Calu3 (cell line): Measurements from ENCODE around the gene FNDC3B. TPM values are rescaled to one million over a fixed set of nuclear protein-coding genes. Genes with fewer than 3 reads are reported as not detected.

ENCODE experiments used
- BruUV-seq: library from RNA; stranded (reverse); fragments of 400-500 nt; replicated peaks from 2 replicates; lab custom pipeline; 2021; lab: Mats Ljungman, UMichigan
- CTCF ChIA-PET: fragments of 300-600 bp; sonication (Branson Sonifier 250); formaldehyde crosslinking; loops from one replicate; lab custom pipeline; 2022; ENCODE audit warnings: antibody characterized with exemption; lab: Charles Lee
- DNase-seq: peaks from one replicate; pipeline ENCODE4 v3.0.0; 2022
- H3K27ac Mint-ChIP-seq: one replicate; pipeline ENCODE4 v1.8.0; 2022; ENCODE audit warnings: mixed read lengths; ENCODE audit not compliant: unreplicated experiment
- H3K27me3 Mint-ChIP-seq: one replicate; pipeline ENCODE4 v1.8.0; 2022; ENCODE audit warnings: mixed read lengths; ENCODE audit not compliant: unreplicated experiment
- H3K36me3 Mint-ChIP-seq: one replicate; pipeline ENCODE4 v1.8.0; 2022; ENCODE audit warnings: mild to moderate bottlenecking, moderate library complexity, mixed read lengths; ENCODE audit not compliant: insufficient read depth, unreplicated experiment
- H3K4me1 Mint-ChIP-seq: one replicate; pipeline ENCODE4 v1.8.0; 2022; ENCODE audit warnings: mild to moderate bottlenecking, low read depth, mixed read lengths; ENCODE audit not compliant: unreplicated experiment
- H3K4me3 Mint-ChIP-seq: one replicate; pipeline ENCODE4 v1.8.0; 2022; ENCODE audit warnings: mild to moderate bottlenecking, low read depth, moderate library complexity, mixed read lengths; ENCODE audit not compliant: unreplicated experiment
- H3K9me3 Mint-ChIP-seq: one replicate; pipeline ENCODE4 v1.8.0; 2022; ENCODE audit warnings: low read depth, mixed read lengths; ENCODE audit not compliant: unreplicated experiment
- intact Hi-C: fragments of 100-400 bp; cut with micrococcal nuclease; formaldehyde crosslinking; loops from one replicate; pipeline ENCODE4 v1.10.0; 2022; ENCODE audit not compliant: unreplicated experiment
- total RNA-seq: library from RNA; stranded (reverse); gene quantifications from 2 replicates; pipeline ENCODE4 v1.2.3, GENCODE V29; 2022
- TF ChIP-seq, protein P1 (sequence below): fragments of 200-600 bp; IDR thresholded peaks from one replicate; pipeline ENCODE4 v1.8.0; 2022; ENCODE audit warnings: antibody characterized with exemption; ENCODE audit not compliant: unreplicated experiment

Gene FNDC3B
- total RNA-seq, 1 experiment from 2014 or later: 453 TPM

DNA sequence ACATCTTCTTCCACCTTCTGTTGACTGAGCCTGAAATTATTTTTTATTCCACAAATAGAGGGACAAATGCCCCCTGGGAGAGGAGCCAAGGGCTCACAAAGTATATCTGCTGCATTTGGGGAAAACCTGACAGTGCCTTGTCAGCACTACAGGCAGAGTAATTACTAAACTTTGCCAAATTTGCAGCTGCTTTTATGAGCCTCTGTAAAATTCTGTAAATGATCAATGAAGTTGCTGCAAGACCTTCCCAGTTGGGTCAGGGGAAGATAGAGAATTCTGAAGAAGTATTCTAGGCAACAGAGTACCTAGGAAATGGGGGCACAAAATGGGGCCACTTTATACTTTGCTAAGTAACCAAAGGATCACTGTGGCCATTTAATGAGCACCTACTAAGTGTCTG, 398.3 kb downstream of the FNDC3B start:
- Mint-ChIP-seq H3K27ac (no peak overlapping the region), H3K36me3 (no peaks in the 10 kb centered on the region), H3K4me3 (no peak overlapping the region), H3K9me3 (peaks cover 4% of the 10 kb centered on the region), H3K27me3 (peaks cover 13% of the 10 kb centered on the region), H3K4me1 (no peaks in the 10 kb centered on the region)
- CTCF ChIA-PET: no interaction called here
- DNase-seq: no peak
- no TSS peak for BruUV-seq
- intact Hi-C loops: no loop called here
- TF ChIP-seq, protein P1, sequence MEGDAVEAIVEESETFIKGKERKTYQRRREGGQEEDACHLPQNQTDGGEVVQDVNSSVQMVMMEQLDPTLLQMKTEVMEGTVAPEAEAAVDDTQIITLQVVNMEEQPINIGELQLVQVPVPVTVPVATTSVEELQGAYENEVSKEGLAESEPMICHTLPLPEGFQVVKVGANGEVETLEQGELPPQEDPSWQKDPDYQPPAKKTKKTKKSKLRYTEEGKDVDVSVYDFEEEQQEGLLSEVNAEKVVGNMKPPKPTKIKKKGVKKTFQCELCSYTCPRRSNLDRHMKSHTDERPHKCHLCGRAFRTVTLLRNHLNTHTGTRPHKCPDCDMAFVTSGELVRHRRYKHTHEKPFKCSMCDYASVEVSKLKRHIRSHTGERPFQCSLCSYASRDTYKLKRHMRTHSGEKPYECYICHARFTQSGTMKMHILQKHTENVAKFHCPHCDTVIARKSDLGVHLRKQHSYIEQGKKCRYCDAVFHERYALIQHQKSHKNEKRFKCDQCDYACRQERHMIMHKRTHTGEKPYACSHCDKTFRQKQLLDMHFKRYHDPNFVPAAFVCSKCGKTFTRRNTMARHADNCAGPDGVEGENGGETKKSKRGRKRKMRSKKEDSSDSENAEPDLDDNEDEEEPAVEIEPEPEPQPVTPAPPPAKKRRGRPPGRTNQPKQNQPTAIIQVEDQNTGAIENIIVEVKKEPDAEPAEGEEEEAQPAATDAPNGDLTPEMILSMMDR: no peak

DNA sequence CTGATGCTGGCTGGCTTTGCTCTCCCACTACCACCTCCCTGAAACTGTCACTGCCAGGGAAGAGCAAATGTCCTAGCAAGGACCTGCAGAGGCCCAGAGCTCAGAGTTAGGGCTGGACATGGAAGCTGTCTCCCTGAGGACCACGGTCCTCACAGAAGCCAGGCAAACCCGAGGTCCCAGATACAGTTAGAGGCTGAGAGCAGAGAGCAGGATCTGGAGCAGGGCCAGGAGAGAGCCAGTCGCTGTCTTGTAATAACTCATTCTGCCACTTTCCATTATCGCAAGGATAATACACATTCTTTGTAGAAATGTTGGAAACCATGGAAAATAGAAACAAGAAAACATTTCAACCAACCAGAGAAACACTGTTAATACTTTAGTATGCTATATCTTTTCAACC, 398.8 kb downstream of the FNDC3B start:
- Mint-ChIP-seq H3K4me1 (no peaks in the 10 kb centered on the region), H3K9me3 (peaks cover 4% of the 10 kb centered on the region), H3K27ac (no peak overlapping the region), H3K36me3 (no peaks in the 10 kb centered on the region), H3K4me3 (no peak overlapping the region), H3K27me3 (peaks cover 13% of the 10 kb centered on the region)
- no TSS peak for BruUV-seq
- TF ChIP-seq, protein P1: no peak
- intact Hi-C loops: no loop called here
- CTCF ChIA-PET: no interaction called here
- DNase-seq: no peak

DNA sequence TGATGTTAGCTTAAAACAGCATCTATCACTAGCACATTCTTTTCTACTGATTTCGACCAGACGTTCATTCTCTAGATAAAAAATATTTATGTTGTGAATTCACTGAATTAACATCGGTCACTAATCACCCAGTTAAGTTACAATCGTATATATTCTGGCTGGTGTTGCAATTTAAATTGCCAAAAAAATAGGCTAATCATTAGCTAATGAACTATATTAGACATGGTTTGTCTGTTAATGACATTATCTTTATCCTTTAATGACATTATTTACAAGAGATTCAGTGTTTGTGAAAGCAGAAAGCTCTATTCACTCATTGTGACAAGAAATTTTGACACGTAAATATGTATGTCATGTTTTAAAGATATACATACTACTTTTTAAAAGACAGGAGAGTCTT, 402.2 kb downstream of the FNDC3B start:
- intact Hi-C loops: no loop called here
- no peak for DNase-seq
- no TSS peak for BruUV-seq
- CTCF ChIA-PET: interaction anchor here (0.6 to 1.6 kb wide), 2 partner anchors 20 to 743 kb away, joined by 3 to 4 read pairs; no protein-coding TSS in a partner anchor
- Mint-ChIP-seq H3K36me3 (no peaks in the 10 kb centered on the region), H3K4me1 (no peaks in the 10 kb centered on the region), H3K27me3 (peaks cover 14% of the 10 kb centered on the region), H3K4me3 (no peak overlapping the region), H3K27ac (no peak overlapping the region), H3K9me3 (no peaks in the 10 kb centered on the region)
- TF ChIP-seq, protein P1: no peak

DNA sequence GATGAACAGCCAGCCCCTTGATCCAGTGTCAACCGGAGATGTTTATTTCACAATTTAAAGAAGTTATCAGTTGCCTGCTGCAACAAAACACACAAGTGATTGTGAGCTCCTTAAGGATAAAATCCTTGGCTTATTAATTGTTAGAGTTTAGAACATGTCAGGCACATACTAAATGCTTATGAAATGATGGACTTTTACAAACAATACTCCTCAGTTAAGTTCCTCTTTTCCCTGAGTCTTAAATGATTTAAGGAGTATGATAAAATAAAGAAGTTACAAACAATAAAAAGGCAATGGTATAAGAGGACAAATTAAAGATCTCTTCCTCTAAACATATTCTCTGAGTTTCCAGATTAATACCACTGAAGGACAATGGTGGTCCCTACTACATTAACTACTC, 403.2 kb downstream of the FNDC3B start:
- BruUV-seq: no TSS peak
- intact Hi-C loops: no loop called here
- CTCF ChIA-PET: no interaction called here
- Mint-ChIP-seq H3K27ac (no peak overlapping the region), H3K4me3 (no peak overlapping the region), H3K36me3 (no peaks in the 10 kb centered on the region), H3K9me3 (peaks cover 5% of the 10 kb centered on the region), H3K27me3 (peaks cover 24% of the 10 kb centered on the region), H3K4me1 (no peaks in the 10 kb centered on the region)
- no peak for DNase-seq
- TF ChIP-seq, protein P1: no peak
